ENCODE data around the gene CCT8. TPM values are rescaled to one million over a fixed set of nuclear protein-coding genes. Genes with fewer than 3 reads are reported as not detected.

Gene CCT8
- total and polyA plus RNA-seq, 7 donors: 67.3 to 122 (median 99.1) TPM

GRCh38 chr21:29074783-29075182 is 1.3 kb upstream of the CCT8 start:
- H3K4me3 ChIP-seq: no peak overlapping the region

GRCh38 chr21:29074007-29074376 is 544 bp upstream of the CCT8 start:
- 4 to 10% methylated on average over 9 of the region's 9 CpGs for WGBS, 2 donors
- intact Hi-C loops (cut with DNase I): loop anchor here (5.0 kb wide), 3 partner anchors 47 to 228 kb away; partner anchors contain the start of gene LTN1
- Histone ChIP-seq H3K9me3 (no peaks in the 10 kb centered on the region), H3K27ac (peak overlapping the region; percentile 92 to 95 (median 93)), H3K4me1 (peaks cover 0 to 34% (median 27%) of the 10 kb centered on the region in 4 donors), H3K36me3 (peaks cover 0 to 12% (median 0%) of the 10 kb centered on the region in 4 donors), H3K4me3 (peak overlapping the region; percentile 90 to 99 (median 92)), H3K27me3 (no peaks in the 10 kb centered on the region)
- TF ChIP-seq CTCF (IDR thresholded peaks at IDR 0.05) (no peak), EP300 (IDR thresholded peaks at IDR 0.05) (no peak), POLR2AphosphoS5 (IDR thresholded peaks at IDR 0.05) (no peak)
- DNase-seq: no peak

More at GRCh38 chr21:29074783-29075182, 1.3 kb upstream of the CCT8 start:
- DNase-seq: no peak
- Histone ChIP-seq H3K9me3 (no peaks in the 10 kb centered on the region), H3K27ac (peak overlapping the region in 2 of 4 donors; percentile 92 to 95), H3K27me3 (no peaks in the 10 kb centered on the region), H3K36me3 (peaks cover 0 to 4% (median 0%) of the 10 kb centered on the region in 4 donors), H3K4me1 (peaks cover 0 to 34% (median 27%) of the 10 kb centered on the region in 4 donors)
- TF ChIP-seq EP300 (IDR thresholded peaks at IDR 0.05): no peak
- TF ChIP-seq POLR2AphosphoS5 (IDR thresholded peaks at IDR 0.05): no peak
- TF ChIP-seq CTCF (IDR thresholded peaks at IDR 0.05): no peak
- TF ChIP-seq POLR2A (IDR thresholded peaks at IDR 0.05): no peak
- intact Hi-C loops (cut with DNase I): loop anchor here (5.0 kb wide), 3 partner anchors 47 to 228 kb away; partner anchors contain the start of gene LTN1
- 92 to 97% methylated on average over 4 of the region's 4 CpGs for WGBS, 2 donors

- intact Hi-C loops (cut with DNase I): loop anchor here (5.0 kb wide), 3 partner anchors 46 to 229 kb away; partner anchors contain the start of gene LTN1
- no peak for TF ChIP-seq POLR2AphosphoS5 (IDR thresholded peaks at IDR 0.05)
- no peak for TF ChIP-seq EP300 (IDR thresholded peaks at IDR 0.05)
- TF ChIP-seq POLR2A (IDR thresholded peaks at IDR 0.05): no peak
- no peak for TF ChIP-seq CTCF (IDR thresholded peaks at IDR 0.05)
- no peaks in the 10 kb centered on the region for H3K9me3 ChIP-seq
These were observed 601 bp downstream of the CCT8 start for GRCh38 chr21:29072873-29073221.

GRCh38 chr21:29064850-29065481 is 8.5 kb downstream of the CCT8 start:
- no peak for DNase-seq
- H3K4me1 ChIP-seq: peaks cover 0 to under 1% (median 0%) of the 10 kb centered on the region in 4 donors
- no peak overlapping the region for H3K4me3 ChIP-seq
- TF ChIP-seq EP300 (IDR thresholded peaks at IDR 0.05): no peak
- TF ChIP-seq POLR2AphosphoS5 (IDR thresholded peaks at IDR 0.05): no peak
- no peak for TF ChIP-seq CTCF (IDR thresholded peaks at IDR 0.05)
- no peak for TF ChIP-seq POLR2A (IDR thresholded peaks at IDR 0.05)
- 79 to 84% methylated on average over 3 of the region's 3 CpGs for WGBS, 2 donors
- intact Hi-C loops (cut with DNase I): no loop called here
- no peaks in the 10 kb centered on the region for H3K9me3 ChIP-seq
- no peaks in the 10 kb centered on the region for H3K27me3 ChIP-seq
- H3K27ac ChIP-seq: no peak overlapping the region
- H3K36me3 ChIP-seq: peaks cover 49 to 100% (median 62%) of the 10 kb centered on the region in 4 donors

More at GRCh38 chr21:29072873-29073221, 601 bp downstream of the CCT8 start:
- H3K4me3 ChIP-seq: peak overlapping the region; percentile 90 to 99 (median 92)
- WGBS, 2 donors: 0% methylated on average over 13 of the region's 13 CpGs
- no peak for DNase-seq
- peak overlapping the region; percentile 92 to 95 (median 93) for H3K27ac ChIP-seq
- peaks cover 0 to 24% (median under 1%) of the 10 kb centered on the region in 4 donors for H3K36me3 ChIP-seq
- no peaks in the 10 kb centered on the region for H3K27me3 ChIP-seq
- H3K4me1 ChIP-seq: peaks cover 0 to 34% (median 27%) of the 10 kb centered on the region in 4 donors

All from sigmoid colon (tissue), 7 donors.